ENCODE results near the gene MOB4.
"Not testable (repeated sequence)": the region's sequence is repeated elsewhere in the genome, so short reads cannot be mapped to it uniquely, and the experiment has no call there.

Gene MOB4

DNA sequence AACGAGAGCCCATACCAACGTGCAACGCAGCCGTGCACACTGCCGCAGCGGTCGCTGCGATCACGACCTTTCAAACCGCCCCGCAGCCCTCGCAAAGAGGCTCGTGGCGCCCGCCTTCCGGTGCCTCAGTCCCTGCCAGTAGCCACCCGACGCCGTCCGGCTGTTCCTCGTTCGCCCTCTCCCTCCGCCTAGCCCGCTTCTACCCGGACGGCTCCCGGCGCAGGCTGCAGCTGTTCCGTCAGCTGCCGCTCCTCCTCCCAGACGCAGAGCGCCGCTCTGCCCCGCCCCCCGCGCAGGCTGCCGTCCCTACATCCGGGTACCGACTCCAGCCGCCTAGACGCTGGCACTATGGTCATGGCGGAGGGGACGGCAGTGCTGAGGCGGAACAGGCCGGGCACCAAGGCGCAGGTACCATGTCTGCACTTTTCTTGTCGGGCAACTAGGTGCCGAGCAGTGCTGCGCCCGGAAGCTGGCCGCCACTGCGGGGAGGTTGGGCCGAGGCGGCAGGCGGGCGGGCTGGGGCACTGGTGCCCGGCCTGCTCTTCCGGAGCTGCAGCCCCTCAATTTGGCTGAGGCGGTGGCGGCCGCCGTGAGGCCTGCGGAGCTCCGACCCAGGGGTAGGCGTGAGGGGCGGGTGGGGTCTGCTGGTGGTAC lies at the start of gene MOB4:
MOB4 (plus strand) TSS at position 328 of the 654 bp plus-strand sequence; CDS start at position 349, 21 bp downstream.
- peak; percentile 83 to 87 (median 84) for DNase-seq (ENCODE audit: low read depth in 3 of 3)

DNA sequence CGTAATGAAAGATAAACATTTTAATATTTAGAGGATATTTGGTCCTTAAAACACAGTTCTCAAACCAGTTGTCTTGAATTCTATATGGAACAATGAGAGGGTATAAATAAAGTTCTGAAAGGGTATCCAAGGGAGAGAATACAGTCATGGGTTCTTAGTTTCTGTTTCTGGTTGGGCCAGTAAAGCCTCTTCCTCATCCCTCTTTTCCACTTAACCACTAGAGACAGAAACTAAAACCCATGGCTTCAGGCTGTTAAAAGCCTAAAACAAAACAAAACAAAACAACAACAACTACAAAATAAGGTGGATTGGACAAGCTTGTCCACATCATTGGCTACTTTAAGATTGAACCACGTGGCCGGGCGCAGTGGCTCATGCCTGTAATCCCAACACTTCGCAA lies 43.7 kb upstream of the MOB4 start:
- DNase-seq (ENCODE audit: low read depth in 3 of 3): no peak

GRCh38 chr2:197477797-197478196 lies 38.1 kb upstream of the MOB4 start:
- DNase-seq (ENCODE audit: low read depth in 3 of 3): no peak

GRCh38 chr2:197480165-197481036 lies 35.5 kb upstream of the MOB4 start:
- DNase-seq (ENCODE audit: low read depth in 3 of 3): no peak

DNA sequence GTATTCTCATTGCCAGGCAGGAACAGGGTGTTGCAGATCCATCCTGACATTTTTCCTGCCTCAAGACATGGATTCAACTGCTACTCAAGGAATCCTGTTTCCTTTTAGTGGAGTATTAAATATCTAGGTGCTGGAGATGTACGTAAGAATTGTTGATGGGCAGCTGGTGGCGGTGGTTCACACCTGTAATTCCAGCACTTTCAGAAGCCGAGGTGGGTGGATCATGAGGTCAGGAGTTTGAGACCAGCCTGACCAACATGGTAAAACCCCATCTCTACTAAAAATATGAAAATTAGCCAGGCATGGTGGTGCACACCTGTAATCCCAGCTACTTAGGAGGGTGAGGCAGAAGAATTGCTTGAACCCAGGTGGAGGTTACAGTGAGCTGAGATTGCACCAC lies 31.6 kb upstream of the MOB4 start:
- not testable (repeated sequence) for DNase-seq (ENCODE audit: low read depth in 3 of 3)

GRCh38 chr2:197486175-197486574 lies 29.7 kb upstream of the MOB4 start:
- DNase-seq (ENCODE audit: low read depth in 3 of 3): no peak

- DNase-seq (ENCODE audit: low read depth in 3 of 3): no peak
These were observed 28.5 kb upstream of the MOB4 start for GRCh38 chr2:197487385-197487784.

- no peak for DNase-seq (ENCODE audit: low read depth in 3 of 3)
These were observed 20.3 kb upstream of the MOB4 start for GRCh38 chr2:197495433-197496134.

GRCh38 chr2:197496695-197497094 lies 19.2 kb upstream of the MOB4 start:
- no peak for DNase-seq (ENCODE audit: low read depth in 3 of 3)

GRCh38 chr2:197497326-197497725 lies 18.5 kb upstream of the MOB4 start:
- no peak for DNase-seq (ENCODE audit: low read depth in 3 of 3)

- no peak for DNase-seq (ENCODE audit: low read depth in 3 of 3)
These were observed 17.5 kb upstream of the MOB4 start for GRCh38 chr2:197498235-197498936.

- DNase-seq (ENCODE audit: low read depth in 3 of 3): peak in 2 of 3 experiments; percentile 12 to 24
These were observed 16.8 kb upstream of the MOB4 start for GRCh38 chr2:197498937-197499593.

- DNase-seq (ENCODE audit: low read depth in 3 of 3): peak; percentile 91 to 95 (median 95)
These were observed 16.0 kb upstream of the MOB4 start, which contains the start of the genes HSPD1 and HSPE1 for GRCh38 chr2:197499594-197500502. Gene HSPD1, minus strand, starts transcription at chr2:197499840. Its CDS starts 992 bp downstream, at chr2:197498848. Gene HSPE1, plus strand, starts transcription at chr2:197500379. Its CDS starts 58 bp downstream, at chr2:197500437.

DNA sequence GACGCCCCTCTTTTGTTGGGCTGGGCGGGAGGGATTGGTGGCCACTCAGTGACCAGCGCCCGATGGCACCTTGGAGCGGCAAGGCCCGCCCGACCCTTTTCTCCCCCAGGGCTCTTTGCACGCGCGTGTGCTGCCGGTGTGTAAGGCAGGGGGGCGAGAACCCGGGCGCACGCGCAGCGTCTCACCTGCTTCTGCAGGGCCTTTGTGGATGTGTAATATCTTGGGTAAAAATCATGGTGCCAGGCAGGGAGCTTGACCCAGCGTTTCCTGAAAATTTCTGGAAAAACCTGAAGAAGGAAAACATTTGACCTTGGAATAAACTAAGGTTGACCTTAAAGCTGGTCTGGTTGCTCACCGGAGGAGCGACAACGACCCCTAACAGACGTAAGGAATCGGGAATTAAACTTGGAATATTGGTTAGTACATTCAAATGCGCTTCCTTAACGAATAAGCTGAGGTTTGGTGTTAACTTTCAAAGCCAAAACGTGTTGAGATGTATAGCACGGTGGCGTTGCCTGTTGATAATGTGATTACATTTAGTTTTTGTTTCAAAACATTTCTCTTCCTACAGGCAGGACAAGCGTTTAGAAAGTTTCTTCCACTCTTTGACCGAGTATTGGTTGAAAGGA lies 15.2 kb upstream of the MOB4 start:
- DNase-seq (ENCODE audit: low read depth in 3 of 3): no peak

GRCh38 chr2:197502201-197502600 lies 13.7 kb upstream of the MOB4 start:
- no peak for DNase-seq (ENCODE audit: low read depth in 3 of 3)

GRCh38 chr2:197502685-197503084 lies 13.2 kb upstream of the MOB4 start:
- DNase-seq (ENCODE audit: low read depth in 3 of 3): no peak

DNA sequence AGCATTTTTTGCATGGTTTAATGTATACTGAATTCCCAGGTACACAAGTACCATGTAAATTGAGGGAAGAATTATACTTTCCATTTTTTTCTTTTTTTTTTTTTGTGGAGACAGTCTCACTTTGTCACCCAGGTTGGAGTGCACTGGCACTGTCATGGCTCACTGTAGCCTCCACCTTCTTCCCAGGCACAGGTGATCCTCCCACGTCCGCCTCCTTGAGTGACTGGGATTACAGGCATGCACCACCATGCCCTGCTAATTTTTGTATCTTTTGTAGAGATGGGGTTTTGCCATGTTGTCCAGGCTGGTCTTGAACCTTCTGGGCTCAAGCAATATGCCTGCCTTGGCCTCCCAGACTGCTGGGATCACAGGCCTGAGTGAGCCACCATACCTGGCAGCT lies 11.9 kb upstream of the MOB4 start:
- no peak for DNase-seq (ENCODE audit: low read depth in 3 of 3)

DNA sequence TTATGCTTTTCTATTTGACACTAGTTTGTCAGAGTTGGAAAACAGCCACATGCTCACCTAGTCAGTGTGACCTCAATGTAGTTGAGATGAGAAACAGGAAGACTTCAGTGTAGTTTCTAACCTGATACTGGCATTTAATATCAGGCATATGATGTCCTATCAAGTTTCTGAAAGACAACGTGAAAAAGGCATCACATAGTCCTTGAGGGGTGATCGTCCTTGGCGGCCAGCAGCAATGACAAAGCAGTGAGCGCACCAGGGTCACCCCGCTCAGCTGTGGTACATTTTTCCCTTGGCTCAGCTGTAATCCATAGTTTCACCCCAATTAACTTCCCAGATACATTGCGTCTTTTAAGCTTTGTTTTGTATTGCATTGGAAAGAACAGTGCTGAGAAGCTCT lies 11.4 kb upstream of the MOB4 start:
- no peak for DNase-seq (ENCODE audit: low read depth in 3 of 3)

DNA sequence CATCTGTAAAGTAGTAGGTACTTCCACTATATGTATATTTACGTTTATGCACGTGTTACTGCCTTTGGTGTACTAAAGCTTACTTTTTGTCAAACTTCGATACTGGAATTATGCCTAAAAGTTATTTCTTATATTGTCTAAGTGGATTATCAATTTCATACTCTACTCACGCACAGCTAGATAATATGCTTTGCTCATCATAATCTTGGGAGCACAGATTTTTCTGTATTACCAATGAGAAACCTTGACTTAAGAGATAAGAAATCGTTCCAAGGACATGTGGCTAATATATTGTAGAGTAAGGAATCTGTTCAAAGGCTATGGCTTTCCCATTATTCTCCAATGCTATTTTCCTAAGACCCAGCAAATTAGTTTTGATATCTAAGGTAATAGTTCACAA lies 9.2 kb upstream of the MOB4 start:
- DNase-seq (ENCODE audit: low read depth in 3 of 3): no peak

GRCh38 chr2:197513915-197514314 lies 2.0 kb upstream of the MOB4 start:
- DNase-seq (ENCODE audit: low read depth in 3 of 3): no peak
